ENCODE data around the gene SELENOS.

DNA sequence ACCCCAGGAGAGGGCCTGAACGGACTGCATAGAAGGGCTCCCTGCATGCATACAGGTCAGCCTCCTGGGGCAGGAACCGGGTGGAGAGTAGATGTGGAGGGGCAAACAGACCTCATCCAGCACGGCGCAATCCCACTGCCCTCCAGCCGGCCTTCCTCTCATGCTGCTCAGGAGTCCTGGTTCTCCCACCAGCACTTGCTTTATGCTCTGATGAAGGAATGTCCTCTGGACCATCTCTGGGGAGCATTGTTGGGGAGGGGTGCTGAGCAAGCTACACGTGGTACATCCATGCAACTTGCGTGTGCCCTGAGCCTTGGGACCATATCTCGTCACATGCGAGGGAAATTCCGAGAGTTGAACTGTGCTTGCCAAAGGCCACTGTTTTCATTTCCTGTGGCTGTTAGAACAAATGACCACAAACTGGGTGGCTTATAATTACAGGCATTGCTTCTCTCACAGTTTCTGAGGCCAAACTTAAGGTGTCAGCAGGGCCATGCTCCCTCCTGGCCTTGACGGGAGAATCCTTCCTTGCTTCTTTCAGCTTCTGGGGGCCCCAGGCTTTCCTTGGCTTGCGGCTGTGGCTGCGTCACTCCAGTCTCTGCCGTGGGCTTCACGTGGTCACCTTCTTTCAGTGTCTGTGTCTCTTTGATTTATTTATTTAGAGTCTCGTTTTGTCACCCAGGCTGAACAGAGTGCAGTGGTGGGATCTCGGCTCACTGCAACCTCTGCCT is 12.2 kb downstream of the SELENOS start:
- TF ChIP-seq POLR2A (IDR thresholded peaks at IDR 0.05; ENCODE audit: low read depth, low read length) (peak; percentile 53; the same call in 1 of the 2 replicates), TAF1 (IDR thresholded peaks at IDR 0.05; ENCODE audit: borderline replicate concordance, low read depth, low read length) (no peak)

Measured in GM12892 (cell line).